HepG2 (cell line): Measurements from ENCODE around the gene SYVN1. TPM values are rescaled to one million over a fixed set of nuclear protein-coding genes. Genes with fewer than 3 reads are reported as not detected.

Experiments
- MNT ChIP-seq: fragments of 450-650 bp; IDR thresholded peaks from 2 replicates; pipeline ENCODE4 v1.6.1; 2016
- PBX3 ChIP-seq: sonication (generic); formaldehyde crosslinking; IDR thresholded peaks from 2 replicates; pipeline ENCODE4 v1.8.1; 2023; ENCODE audit warnings: missing genetic modification reagents, inconsistent platforms, borderline replicate concordance
- REST ChIP-seq, 2 experiments: IDR thresholded peaks; 2 replicates each; pipeline ENCODE4 v1.6.1; 2011 to 2012; ENCODE audit warnings: low read length in 2 of 2, borderline replicate concordance in 1 of 2, low read depth in 1 of 2, mild to moderate bottlenecking in 1 of 2, moderate library complexity in 1 of 2
- SRSF9 ChIP-seq: fragments of 200-400 bp; formaldehyde crosslinking; IDR thresholded peaks from 2 replicates; pipeline ENCODE4 v1.6.1; 2018; ENCODE audit warnings: borderline replicate concordance, mild to moderate bottlenecking, low read depth, low read length; ENCODE audit not compliant: insufficient read depth, poor library complexity, severe bottlenecking
- ZNF33B ChIP-seq: sonication (generic); formaldehyde crosslinking; IDR thresholded peaks from 2 replicates; pipeline ENCODE4 v1.5.1; 2020; ENCODE audit warnings: mild to moderate bottlenecking, missing genetic modification reagents
- ZSCAN12 ChIP-seq: sonication (generic); formaldehyde crosslinking; IDR thresholded peaks from 2 replicates; pipeline ENCODE4 v1.9.0; 2021; ENCODE audit warnings: mild to moderate bottlenecking, missing genetic modification reagents
- polyA plus RNA-seq, 8 experiments: library from polyadenylated mRNA; depleted of rRNA in 3 of 8; stranded (reverse) in 7 of 8; unstranded in 1 of 8; fragments of >200 nt; fragmentation: Illumina TruSeq in 4 of 8; extraction: Trizol in 4 of 8; gene quantifications; 2 replicates each; pipeline versions ENCODE4 v1.2.1 to v1.2.3, GENCODE V29; 2011 to 2016; ENCODE audit warnings: low read depth in 4 of 8, missing spikeins in 1 of 8, mixed read lengths in 1 of 8; ENCODE audit not compliant: insufficient read depth in 1 of 8
- total RNA-seq, 5 experiments: library from RNA; depleted of rRNA; stranded (reverse); fragments of >200 nt; fragmentation: Illumina TruSeq; extraction: Trizol; gene quantifications; 2 replicates each; pipeline ENCODE4 v1.2.3, GENCODE V29; 2016; ENCODE audit warnings: low read depth in 1 of 5

SYVN1 gene
- total and polyA plus RNA-seq, 2 of the 13 experiments (the other 11 are each of a cell fraction or from before 2014, with no cell fraction given) = 10.3 to 22.5 TPM

- TF ChIP-seq REST (IDR thresholded peaks at IDR 0.05; ENCODE audit: borderline replicate concordance in 1 of 2, low read depth in 1 of 2, low read length in 2 of 2) = no peak
- TF ChIP-seq PBX3 (CRISPR knock-in tag) = no peak
- no peak for TF ChIP-seq SRSF9
- TF ChIP-seq MNT = no peak
- no peak for TF ChIP-seq ZSCAN12 (CRISPR knock-in tag)
- TF ChIP-seq ZNF33B (CRISPR knock-in tag) = no peak
- TF ChIP-seq, all 625 proteins: peak for 0
These were observed 14.7 kb downstream of the SYVN1 start (continued) for GRCh38 chr11:65119670-65119995.
